Measurements from ENCODE around the gene MSH4.
A peak's percentile ranks its signal among the peaks of the same experiment; 100 is the strongest.
"Not testable (repeated sequence)": the region's sequence is repeated elsewhere in the genome, so short reads cannot be mapped to it uniquely, and the experiment has no call there.

MSH4 gene

DNA sequence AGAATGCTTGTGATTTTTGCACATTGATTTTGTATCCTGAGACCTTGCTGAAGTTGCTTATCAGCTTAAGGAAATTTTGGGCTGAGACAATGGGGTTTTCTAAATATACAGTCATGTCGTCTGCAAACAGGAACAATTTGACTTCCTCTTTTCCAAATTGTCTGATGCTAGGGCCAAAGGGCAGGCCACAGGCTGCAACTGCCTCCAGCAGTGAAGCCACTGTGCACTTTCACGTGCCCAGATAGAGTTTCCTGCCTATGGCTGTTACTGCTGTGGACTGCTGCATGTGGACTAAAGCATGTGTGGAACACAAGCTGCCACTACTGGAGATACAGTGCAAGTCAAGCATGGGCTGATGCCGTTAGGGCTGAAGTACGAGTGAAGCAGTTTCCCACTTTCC lies 146.4 kb downstream of the MSH4 start:
- not testable (repeated sequence) for DNase-seq (ENCODE audit: low spot score)

DNA sequence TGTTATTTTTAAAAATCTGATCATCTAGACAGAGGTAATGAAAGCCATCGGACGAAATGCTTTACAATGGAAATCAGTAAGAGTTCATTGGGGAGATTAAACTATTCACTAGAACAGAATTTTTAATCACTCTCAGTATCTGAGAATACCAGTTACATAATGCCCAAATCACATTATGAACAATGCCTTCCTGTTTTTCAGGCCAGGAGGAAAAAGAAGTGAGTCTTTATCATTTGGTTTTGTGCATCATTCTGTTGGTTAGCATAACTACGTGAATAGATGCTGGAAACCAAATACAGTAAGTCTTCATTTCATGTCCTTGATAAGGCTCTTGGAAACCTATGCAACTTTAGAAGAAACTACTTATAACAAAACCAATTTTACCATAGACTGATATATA lies 153.5 kb downstream of the MSH4 start:
- no peak for DNase-seq (ENCODE audit: low spot score)

GRCh38 chr1:75952016-75952415 lies 155.3 kb downstream of the MSH4 start:
- DNase-seq (ENCODE audit: low spot score), result no peak

DNA sequence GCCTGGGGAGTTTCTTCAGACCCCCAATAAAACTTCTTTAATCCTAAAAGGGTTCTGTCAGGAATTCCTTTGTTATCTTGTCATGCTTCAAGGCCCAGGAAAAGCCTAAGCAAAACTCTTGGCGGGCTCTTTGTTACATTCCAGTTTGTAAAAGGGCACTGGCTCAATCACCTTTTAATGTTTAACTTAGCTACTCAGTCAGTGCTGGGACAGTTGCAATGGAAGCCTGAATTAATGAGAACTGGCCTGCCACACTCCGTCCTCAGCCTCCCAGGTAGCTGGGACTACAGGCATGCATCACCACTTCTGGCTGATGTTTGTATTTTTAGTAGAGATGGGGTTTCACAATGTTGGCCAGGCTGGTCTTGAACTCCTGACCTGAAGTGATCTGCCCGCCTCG lies 156.8 kb downstream of the MSH4 start:
- no peak for DNase-seq (ENCODE audit: low spot score)

- peak; percentile 5 for DNase-seq (ENCODE audit: low spot score)
Measured at GRCh38 chr1:75954586-75954985, 157.9 kb downstream of the MSH4 start.

All from SW480 (cell line).